Sigmoid colon (tissue), 4 donors: ENCODE data around the gene TEK.

ENCODE experiments used
- POLR2A ChIP-seq, 2 donors: fragments of 450-650 bp; IDR thresholded peaks; one replicate each; pipeline ENCODE4 v1.6.1; 2016; ENCODE audit warnings: antibody characterized with exemption in 2 of 2, mild to moderate bottlenecking in 2 of 2, moderate library complexity in 2 of 2
- POLR2AphosphoS5 ChIP-seq, 4 donors: sonication (generic); formaldehyde crosslinking; IDR thresholded peaks; one replicate each; pipeline ENCODE4 v1.6.1; 2017; ENCODE audit warnings: antibody characterized with exemption in 4 of 4
- TF ChIP-seq, protein P1 (sequence below), 4 experiments: fragments of 450-650 bp in 3 of 4; fragments of 200-600 bp in 1 of 4; IDR thresholded peaks; one replicate each; pipeline ENCODE4 v1.5.1; 2016 to 2019; ENCODE audit warnings: antibody characterized with exemption in 4 of 4, mild to moderate bottlenecking in 3 of 4, moderate library complexity in 2 of 4

- TF ChIP-seq, protein P1, sequence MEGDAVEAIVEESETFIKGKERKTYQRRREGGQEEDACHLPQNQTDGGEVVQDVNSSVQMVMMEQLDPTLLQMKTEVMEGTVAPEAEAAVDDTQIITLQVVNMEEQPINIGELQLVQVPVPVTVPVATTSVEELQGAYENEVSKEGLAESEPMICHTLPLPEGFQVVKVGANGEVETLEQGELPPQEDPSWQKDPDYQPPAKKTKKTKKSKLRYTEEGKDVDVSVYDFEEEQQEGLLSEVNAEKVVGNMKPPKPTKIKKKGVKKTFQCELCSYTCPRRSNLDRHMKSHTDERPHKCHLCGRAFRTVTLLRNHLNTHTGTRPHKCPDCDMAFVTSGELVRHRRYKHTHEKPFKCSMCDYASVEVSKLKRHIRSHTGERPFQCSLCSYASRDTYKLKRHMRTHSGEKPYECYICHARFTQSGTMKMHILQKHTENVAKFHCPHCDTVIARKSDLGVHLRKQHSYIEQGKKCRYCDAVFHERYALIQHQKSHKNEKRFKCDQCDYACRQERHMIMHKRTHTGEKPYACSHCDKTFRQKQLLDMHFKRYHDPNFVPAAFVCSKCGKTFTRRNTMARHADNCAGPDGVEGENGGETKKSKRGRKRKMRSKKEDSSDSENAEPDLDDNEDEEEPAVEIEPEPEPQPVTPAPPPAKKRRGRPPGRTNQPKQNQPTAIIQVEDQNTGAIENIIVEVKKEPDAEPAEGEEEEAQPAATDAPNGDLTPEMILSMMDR (IDR thresholded peaks at IDR 0.05), result no peak
- TF ChIP-seq POLR2AphosphoS5 (IDR thresholded peaks at IDR 0.05) (no peak), POLR2A (IDR thresholded peaks at IDR 0.05) (no peak)
Observed at GRCh38 chr9:27188426-27188825, 79.4 kb downstream of the TEK start.
